Natural killer cell treated with Interleukin-12 subunit alpha and Interleukin-12 subunit beta and Interleukin-15 and Interleukin-18, amount 100 ng/mL, for 72 hours (primary cell): ENCODE data around the gene INPP5B. TPM values are rescaled to one million over a fixed set of nuclear protein-coding genes. Genes with fewer than 3 reads are reported as not detected.

ENCODE experiments used
- ATAC-seq, 2 donors: fragments of 150-1000 bp; cut with Tn5 transposase in 1 of 2; sonication (Bioruptor Pico), chemical (Tn5 transposase) in 1 of 2; 2 replicates each; pipeline ENCODE4 v1.10.0; 2021
- DNase-seq: peaks from one replicate; pipeline ENCODE4 v3.0.0; 2022; ENCODE audit warnings: low spot score
- H3K27ac Mint-ChIP-seq, 2 donors: 1 replicate in 1 of 2; 2 replicates in 1 of 2; pipeline ENCODE4 v1.8.0; 2022; ENCODE audit warnings: mixed read lengths in 2 of 2, mild to moderate bottlenecking in 1 of 2, moderate library complexity in 1 of 2
- H3K27me3 Mint-ChIP-seq, 2 donors: 1 replicate in 1 of 2; 2 replicates in 1 of 2; pipeline ENCODE4 v1.8.0; 2022; ENCODE audit warnings: mixed read lengths in 2 of 2
- H3K36me3 Mint-ChIP-seq: one replicate; pipeline ENCODE4 v1.8.0; 2022; ENCODE audit warnings: mixed read lengths
- H3K4me1 Mint-ChIP-seq, 2 donors: 1 replicate in 1 of 2; 2 replicates in 1 of 2; pipeline ENCODE4 v1.8.0; 2022; ENCODE audit warnings: low read depth in 2 of 2, mixed read lengths in 2 of 2, mild to moderate bottlenecking in 1 of 2
- H3K4me3 Mint-ChIP-seq: one replicate; pipeline ENCODE4 v1.8.0; 2022; ENCODE audit warnings: mixed read lengths
- H3K9me3 Mint-ChIP-seq: 2 replicates; pipeline ENCODE4 v1.8.0; 2022; ENCODE audit warnings: mixed read lengths
- total RNA-seq, 2 donors: library from RNA; stranded (reverse); gene quantifications; one replicate each; pipeline ENCODE4 v1.2.3, GENCODE V29; 2022

The INPP5B gene
- total RNA-seq, 2 donors from 2014 or later: 48.1 to 86.0 TPM

GRCh38 chr1:37954316-37954971 is 7.6 kb upstream of the INPP5B start:
- Mint-ChIP-seq H3K4me3 (no peak overlapping the region), H3K36me3 (peaks cover 12% of the 10 kb centered on the region), H3K9me3 (no peaks in the 10 kb centered on the region), H3K4me1 (peaks cover 0 to 8% of the 10 kb centered on the region in 2 donors), H3K27me3 (no peaks in the 10 kb centered on the region), H3K27ac (no peak overlapping the region)
- DNase-seq: no peak
- no peak for ATAC-seq

GRCh38 chr1:37952738-37953137 is 5.9 kb upstream of the INPP5B start:
- Mint-ChIP-seq H3K9me3 (no peaks in the 10 kb centered on the region), H3K27me3 (no peaks in the 10 kb centered on the region), H3K36me3 (peaks cover 3% of the 10 kb centered on the region), H3K4me3 (no peak overlapping the region), H3K27ac (no peak overlapping the region), H3K4me1 (peaks cover under 1 to 8% of the 10 kb centered on the region in 2 donors)
- DNase-seq (no peak), ATAC-seq (no peak)

DNA sequence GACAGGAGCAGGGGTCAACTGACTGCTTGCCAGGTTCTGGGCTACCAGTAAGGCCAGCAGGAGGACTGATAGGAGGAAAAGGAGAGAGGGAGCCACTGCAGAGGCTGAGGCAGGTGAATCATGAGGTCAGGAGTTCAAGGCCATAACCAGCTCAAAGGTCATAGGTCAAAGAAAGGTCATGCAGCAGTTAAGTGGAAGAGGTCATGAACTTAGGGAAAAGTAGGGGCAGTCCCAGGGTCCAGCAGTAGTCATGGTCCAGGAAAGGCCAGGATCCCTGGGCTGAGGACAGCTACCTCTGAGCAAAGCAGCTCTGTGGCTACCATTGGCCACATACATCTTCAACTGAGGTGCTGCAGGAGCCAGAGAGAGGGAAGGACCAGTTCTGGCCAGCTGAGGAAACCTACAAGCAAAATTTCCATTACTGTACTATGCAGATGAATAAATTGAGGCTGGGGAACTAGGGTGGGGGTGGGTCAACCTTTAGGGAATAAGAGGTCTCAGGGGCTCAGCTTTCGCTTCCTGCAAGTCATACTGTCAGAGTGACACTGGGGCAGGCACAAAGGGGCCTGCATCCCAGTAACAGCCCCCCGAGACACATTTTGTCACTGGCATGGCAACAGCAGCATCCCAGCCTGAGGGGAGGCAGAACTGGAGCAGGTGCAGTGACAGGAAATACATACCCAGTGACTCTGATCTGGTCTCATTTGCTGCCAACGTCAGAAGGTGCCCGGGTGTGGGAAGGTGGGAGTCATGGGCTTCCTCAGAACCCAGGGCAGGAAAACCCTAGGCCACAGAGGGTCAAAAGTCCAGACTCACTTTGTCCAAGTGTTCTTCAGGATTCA is 5.2 kb upstream of the INPP5B start:
- no peak for ATAC-seq
- no peak for DNase-seq
- no peaks in the 10 kb centered on the region for H3K36me3 Mint-ChIP-seq
- H3K27me3 Mint-ChIP-seq: no peaks in the 10 kb centered on the region
- H3K4me3 Mint-ChIP-seq: no peak overlapping the region
- peak overlapping the region in 1 of 2 donors; percentile 51 for H3K27ac Mint-ChIP-seq
- peaks cover 8 to 15% of the 10 kb centered on the region in 2 donors for H3K4me1 Mint-ChIP-seq
- no peaks in the 10 kb centered on the region for H3K9me3 Mint-ChIP-seq

DNA sequence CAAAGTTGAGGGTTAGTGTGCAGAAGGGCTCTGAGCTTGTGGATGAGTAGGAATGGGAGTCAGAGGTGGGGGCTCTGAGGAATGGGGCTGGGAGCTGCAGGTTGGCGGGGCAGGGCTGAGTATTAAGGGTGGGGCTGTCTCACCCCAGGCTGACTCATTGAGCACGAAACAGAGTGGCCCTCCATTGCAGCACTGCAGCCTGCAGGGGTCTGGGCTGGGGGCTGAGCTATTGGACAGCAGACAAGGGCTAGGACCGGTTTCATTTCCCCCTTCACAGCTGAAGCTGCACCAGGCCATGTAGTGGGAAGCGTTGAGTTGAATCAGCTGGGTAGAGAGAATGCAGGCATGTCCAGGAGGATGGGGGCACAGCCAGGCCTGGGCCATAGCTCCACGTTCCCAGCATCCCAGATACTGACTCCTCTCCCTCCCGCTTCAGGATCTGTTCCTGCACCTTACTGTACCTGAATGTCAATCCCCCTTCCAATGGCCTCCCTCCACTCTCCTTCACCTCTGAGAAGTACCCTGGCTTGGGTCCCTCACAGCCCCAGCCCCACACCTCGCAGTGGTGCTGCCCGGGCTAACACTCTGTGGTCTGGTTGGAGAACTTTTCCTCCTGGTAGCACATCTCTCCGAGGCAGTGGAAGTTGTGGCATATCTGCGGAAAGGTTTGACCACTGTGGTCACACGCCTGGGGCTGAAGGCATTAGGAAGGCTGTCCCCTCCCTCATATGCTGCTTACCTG is 4.4 kb upstream of the INPP5B start:
- Mint-ChIP-seq H3K27me3 (no peaks in the 10 kb centered on the region), H3K9me3 (no peaks in the 10 kb centered on the region), H3K27ac (peak overlapping the region in 1 of 2 donors; percentile 51), H3K4me3 (no peak overlapping the region), H3K4me1 (peaks cover 15 to 22% of the 10 kb centered on the region in 2 donors), H3K36me3 (no peaks in the 10 kb centered on the region)
- ATAC-seq: no peak
- DNase-seq: no peak

DNA sequence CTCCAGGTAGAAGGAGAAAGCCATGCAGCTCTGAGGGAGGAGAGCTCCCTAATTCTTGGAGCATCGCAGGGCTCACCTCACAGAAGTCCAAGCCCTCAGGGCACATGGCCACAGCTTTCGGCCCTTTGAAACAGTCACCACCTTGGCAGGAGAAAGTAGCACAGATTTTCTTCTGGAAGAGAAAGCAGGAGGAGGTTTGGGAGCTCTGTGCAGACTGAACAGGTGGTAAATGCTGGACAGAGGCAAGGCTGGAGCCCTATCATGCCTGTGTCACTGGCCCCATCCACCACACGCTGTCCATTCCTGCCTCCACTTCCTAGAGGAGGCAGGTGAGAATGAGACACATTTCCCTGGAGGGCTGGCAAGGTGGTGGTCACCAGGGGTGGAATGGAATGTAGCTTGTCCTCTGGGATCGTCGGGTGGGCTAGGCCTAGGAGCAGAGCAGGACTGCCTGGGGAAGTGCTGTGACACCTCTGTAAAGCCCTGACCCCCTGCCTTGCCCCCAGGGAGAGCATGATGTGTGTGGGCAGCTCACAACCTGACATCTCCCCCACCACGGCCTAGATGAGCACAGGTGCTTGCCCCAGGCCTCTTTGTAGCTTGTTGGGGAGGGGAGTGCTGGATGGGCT is 2.8 kb upstream of the INPP5B start:
- H3K4me3 Mint-ChIP-seq: no peak overlapping the region
- ATAC-seq: no peak
- H3K27me3 Mint-ChIP-seq: no peaks in the 10 kb centered on the region
- H3K27ac Mint-ChIP-seq: peak overlapping the region in 1 of 2 donors; percentile 85
- peaks cover 15 to 22% of the 10 kb centered on the region in 2 donors for H3K4me1 Mint-ChIP-seq
- no peaks in the 10 kb centered on the region for H3K9me3 Mint-ChIP-seq
- H3K36me3 Mint-ChIP-seq: no peaks in the 10 kb centered on the region
- DNase-seq: no peak

DNA sequence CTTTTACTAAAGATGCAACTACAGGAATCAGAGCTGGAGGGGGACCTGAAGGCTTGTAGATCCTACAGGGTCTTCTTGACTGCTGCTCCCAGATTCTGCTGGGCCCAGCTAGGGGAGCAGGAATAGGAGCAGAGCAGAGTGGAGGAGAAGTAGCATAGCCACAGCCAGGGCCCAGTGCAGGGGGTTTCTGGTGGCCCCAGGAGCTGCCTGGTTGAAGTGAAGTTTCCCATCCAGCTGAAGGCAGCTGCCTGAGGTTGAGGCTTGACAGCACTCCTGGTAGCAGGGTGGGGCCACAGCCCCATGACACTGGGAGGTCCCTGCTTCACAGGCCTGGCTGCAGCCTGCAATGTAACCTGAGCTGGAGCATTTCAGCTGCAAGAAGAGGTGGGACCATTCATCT is 2.0 kb upstream of the INPP5B start:
- Mint-ChIP-seq H3K9me3 (no peaks in the 10 kb centered on the region), H3K27me3 (no peaks in the 10 kb centered on the region), H3K4me1 (peaks cover 15 to 22% of the 10 kb centered on the region in 2 donors), H3K4me3 (no peak overlapping the region), H3K36me3 (no peaks in the 10 kb centered on the region), H3K27ac (peak overlapping the region in 1 of 2 donors; percentile 99)
- DNase-seq (no peak), ATAC-seq (no peak)

DNA sequence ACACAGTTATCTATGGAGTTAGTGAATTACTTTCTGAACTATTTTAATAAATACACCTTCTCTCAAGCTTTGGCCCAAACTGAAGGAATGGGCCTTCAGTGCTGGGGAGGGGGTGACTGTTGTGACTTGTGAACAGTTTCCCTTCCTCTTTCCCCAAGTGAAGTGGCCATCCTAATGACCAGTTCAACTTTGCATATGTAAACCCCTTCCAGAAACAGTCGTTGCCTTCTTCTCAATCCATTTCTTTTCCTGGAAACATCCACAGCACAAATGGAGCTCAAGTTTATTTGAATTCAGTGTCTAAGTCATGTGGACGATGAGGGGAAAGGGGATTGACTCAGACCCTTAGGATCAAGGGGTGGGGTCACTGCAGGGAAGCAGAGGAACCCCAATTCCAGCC is 1.3 kb upstream of the INPP5B start:
- H3K27ac Mint-ChIP-seq: peak overlapping the region in 1 of 2 donors; percentile 99
- ATAC-seq (no peak), DNase-seq (no peak)
- H3K4me1 Mint-ChIP-seq: peaks cover 15 to 24% of the 10 kb centered on the region in 2 donors
- no peaks in the 10 kb centered on the region for H3K9me3 Mint-ChIP-seq
- no peaks in the 10 kb centered on the region for H3K27me3 Mint-ChIP-seq
- H3K4me3 Mint-ChIP-seq: no peak overlapping the region
- no peaks in the 10 kb centered on the region for H3K36me3 Mint-ChIP-seq

- H3K27ac Mint-ChIP-seq: peak overlapping the region; percentile 96 to 99
- no peaks in the 10 kb centered on the region for H3K36me3 Mint-ChIP-seq
- peak; percentile 75 to 81 for ATAC-seq
Measured at GRCh38 chr1:37947364-37947763, 511 bp upstream of the INPP5B start.

DNA sequence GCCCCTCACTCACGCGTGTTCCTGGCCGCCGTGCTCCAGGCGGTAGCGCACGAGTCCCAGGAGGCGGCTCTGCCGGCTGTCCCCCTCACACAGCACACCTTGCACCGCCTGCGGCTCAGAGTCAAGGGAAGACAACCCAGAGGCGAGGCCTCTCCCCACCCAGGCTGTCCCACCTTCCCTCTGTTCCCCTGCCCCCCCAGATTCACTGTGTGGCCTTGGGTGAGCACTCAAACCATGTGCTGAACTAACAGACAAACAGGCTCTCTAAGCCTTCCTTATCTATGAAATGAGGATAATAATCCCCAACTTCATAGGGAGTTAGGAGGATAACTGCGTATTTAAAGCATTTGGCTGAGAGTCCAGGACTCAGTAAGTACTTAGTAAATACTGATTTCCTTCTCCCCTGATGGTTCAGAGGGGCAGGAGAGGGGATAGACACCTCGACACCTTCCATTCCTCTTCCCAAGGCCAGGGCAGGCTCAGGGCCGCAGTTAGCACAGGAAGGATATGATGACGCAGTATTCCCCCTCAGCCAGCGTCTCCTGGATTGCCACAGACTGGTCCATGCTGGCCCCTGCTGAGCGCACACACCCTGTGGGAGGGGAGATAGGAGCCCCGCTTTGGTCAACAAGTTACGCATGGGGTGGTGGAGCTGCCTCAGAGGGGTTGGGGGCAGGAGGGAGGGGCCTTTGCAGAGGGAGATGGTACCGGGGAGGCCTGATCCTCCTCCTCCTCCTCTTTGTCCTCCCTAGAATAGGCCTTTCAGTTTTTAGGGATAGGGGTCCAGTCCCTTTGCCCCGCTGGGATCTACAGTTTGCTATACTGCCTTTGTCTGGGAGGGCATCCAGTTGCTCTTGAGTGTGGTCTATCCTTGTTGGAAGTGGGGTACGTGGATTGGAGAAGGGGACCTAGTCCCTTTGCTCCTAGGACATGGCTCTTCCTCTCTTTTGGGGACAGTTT is 830 bp downstream of the INPP5B start:
- peak overlapping the region; percentile 88 for H3K4me3 Mint-ChIP-seq
- H3K9me3 Mint-ChIP-seq: no peaks in the 10 kb centered on the region
- no peaks in the 10 kb centered on the region for H3K36me3 Mint-ChIP-seq
- ATAC-seq (peak in 1 of 2 donors; percentile 3), DNase-seq (no peak)
- H3K4me1 Mint-ChIP-seq: peaks cover 17 to 23% of the 10 kb centered on the region in 2 donors
- peak overlapping the region; percentile 96 to 99 for H3K27ac Mint-ChIP-seq
- H3K27me3 Mint-ChIP-seq: no peaks in the 10 kb centered on the region

More at GRCh38 chr1:37947364-37947763, 511 bp upstream of the INPP5B start:
- Mint-ChIP-seq H3K4me3 (peak overlapping the region; percentile 88), H3K27me3 (no peaks in the 10 kb centered on the region), H3K4me1 (peaks cover 15 to 26% of the 10 kb centered on the region in 2 donors), H3K9me3 (no peaks in the 10 kb centered on the region)
- DNase-seq: peak; percentile 82

GRCh38 chr1:37945251-37945650 is 1.6 kb downstream of the INPP5B start:
- no peaks in the 10 kb centered on the region for H3K36me3 Mint-ChIP-seq
- no peak overlapping the region for H3K4me3 Mint-ChIP-seq
- H3K27ac Mint-ChIP-seq: peak overlapping the region in 1 of 2 donors; percentile 99
- H3K9me3 Mint-ChIP-seq: no peaks in the 10 kb centered on the region
- H3K4me1 Mint-ChIP-seq: peaks cover 19 to 21% of the 10 kb centered on the region in 2 donors
- no peaks in the 10 kb centered on the region for H3K27me3 Mint-ChIP-seq
- no peak for ATAC-seq
- DNase-seq: no peak

DNA sequence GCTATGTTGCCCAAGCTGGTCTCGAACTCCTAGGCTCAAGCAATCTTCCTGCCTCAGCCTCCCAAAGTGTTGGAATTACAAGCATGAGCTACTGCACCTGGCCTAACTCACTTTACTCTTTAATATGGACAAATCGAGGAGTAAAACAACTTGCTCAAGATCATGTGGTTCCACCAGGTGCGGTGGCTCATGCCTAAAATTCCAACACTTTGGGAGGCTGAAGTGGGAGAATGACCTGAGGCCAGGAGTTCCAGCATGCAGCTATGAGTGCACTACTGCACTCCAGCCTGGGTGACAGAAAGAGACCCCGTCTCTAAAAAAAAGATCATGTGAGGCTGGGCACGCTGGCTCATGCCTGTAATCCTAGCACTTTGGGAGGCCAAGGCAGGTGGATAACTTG is 2.0 kb downstream of the INPP5B start:
- no peaks in the 10 kb centered on the region for H3K9me3 Mint-ChIP-seq
- H3K4me3 Mint-ChIP-seq: no peak overlapping the region
- ATAC-seq (no peak), DNase-seq (no peak)
- H3K27ac Mint-ChIP-seq: peak overlapping the region in 1 of 2 donors; percentile 99
- H3K27me3 Mint-ChIP-seq: no peaks in the 10 kb centered on the region
- no peaks in the 10 kb centered on the region for H3K36me3 Mint-ChIP-seq
- H3K4me1 Mint-ChIP-seq: peaks cover 19 to 21% of the 10 kb centered on the region in 2 donors

- H3K9me3 Mint-ChIP-seq: no peaks in the 10 kb centered on the region
- no peaks in the 10 kb centered on the region for H3K36me3 Mint-ChIP-seq
- no peak overlapping the region for H3K4me3 Mint-ChIP-seq
- DNase-seq (no peak), ATAC-seq (no peak)
- no peaks in the 10 kb centered on the region for H3K27me3 Mint-ChIP-seq
- no peak overlapping the region for H3K27ac Mint-ChIP-seq
- peaks cover 19 to 21% of the 10 kb centered on the region in 2 donors for H3K4me1 Mint-ChIP-seq
Measured at GRCh38 chr1:37944086-37944763, 2.6 kb downstream of the INPP5B start.
